ENCODE results near the gene CTIF.

DNA sequence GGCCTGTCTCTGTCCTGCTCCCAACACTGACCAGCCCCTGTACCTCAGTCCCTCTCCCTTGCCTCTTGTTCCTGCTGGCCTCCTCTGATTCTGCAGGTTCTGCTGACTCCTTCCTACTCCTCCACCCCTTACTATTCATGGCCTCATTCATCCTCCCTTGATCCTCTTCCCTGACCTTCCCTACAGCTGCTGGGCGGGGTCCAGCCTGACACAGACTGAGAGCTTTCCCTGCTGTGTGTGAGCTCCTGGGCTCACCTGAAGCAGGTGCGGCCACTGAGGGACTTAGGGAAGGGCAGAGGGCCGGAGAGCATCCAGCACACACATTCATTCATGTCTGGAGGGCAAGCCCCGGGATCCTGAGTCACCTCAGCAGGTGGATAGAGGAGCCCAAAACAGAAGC, 185.6 kb downstream of the CTIF start:
- no peak for TF ChIP-seq POLR2A (IDR thresholded peaks at IDR 0.05)
- TF ChIP-seq EP300 (IDR thresholded peaks at IDR 0.05; ENCODE audit: low read depth): no peak

Measured in transverse colon (tissue), 1 donor.